ENCODE data around the gene BCAS2. TPM values are rescaled to one million over a fixed set of nuclear protein-coding genes. Genes with fewer than 3 reads are reported as not detected.

The BCAS2 gene
- total RNA-seq, 1 experiment from 2014 or later = 30.7 TPM

DNA sequence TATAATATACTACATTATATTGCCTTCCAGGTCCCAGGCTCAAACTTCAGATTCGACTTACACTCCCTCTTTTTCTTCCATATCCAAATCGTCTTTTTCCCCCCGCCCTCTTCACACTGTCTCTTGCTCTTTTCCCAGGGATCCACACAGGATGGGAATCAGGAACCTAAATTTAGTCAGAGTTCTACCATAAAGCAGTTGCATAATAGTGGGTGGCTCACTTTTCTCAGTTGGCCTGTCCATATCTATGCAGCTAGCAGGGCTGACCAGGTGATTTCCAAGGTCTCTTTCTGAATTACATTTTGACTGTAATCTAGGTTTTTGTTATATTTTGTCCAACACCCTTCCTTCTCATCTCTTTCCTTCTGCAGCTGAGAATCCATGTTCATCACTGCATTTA, 7.7 kb upstream of the BCAS2 start:
- Mint-ChIP-seq H3K27ac (ENCODE audit: unreplicated experiment) (no peak overlapping the region), H3K36me3 (ENCODE audit: insufficient read depth, unreplicated experiment) (no peaks in the 10 kb centered on the region), H3K9me3 (ENCODE audit: low read depth, unreplicated experiment) (no peaks in the 10 kb centered on the region), H3K4me3 (ENCODE audit: low read depth, unreplicated experiment) (no peak overlapping the region), H3K27me3 (ENCODE audit: unreplicated experiment) (no peaks in the 10 kb centered on the region), H3K4me1 (ENCODE audit: low read depth, unreplicated experiment) (peaks cover 10% of the 10 kb centered on the region)
- intact Hi-C loops (cut with micrococcal nuclease; ENCODE audit: unreplicated experiment) = no loop called here
- TF ChIP-seq, protein P1, sequence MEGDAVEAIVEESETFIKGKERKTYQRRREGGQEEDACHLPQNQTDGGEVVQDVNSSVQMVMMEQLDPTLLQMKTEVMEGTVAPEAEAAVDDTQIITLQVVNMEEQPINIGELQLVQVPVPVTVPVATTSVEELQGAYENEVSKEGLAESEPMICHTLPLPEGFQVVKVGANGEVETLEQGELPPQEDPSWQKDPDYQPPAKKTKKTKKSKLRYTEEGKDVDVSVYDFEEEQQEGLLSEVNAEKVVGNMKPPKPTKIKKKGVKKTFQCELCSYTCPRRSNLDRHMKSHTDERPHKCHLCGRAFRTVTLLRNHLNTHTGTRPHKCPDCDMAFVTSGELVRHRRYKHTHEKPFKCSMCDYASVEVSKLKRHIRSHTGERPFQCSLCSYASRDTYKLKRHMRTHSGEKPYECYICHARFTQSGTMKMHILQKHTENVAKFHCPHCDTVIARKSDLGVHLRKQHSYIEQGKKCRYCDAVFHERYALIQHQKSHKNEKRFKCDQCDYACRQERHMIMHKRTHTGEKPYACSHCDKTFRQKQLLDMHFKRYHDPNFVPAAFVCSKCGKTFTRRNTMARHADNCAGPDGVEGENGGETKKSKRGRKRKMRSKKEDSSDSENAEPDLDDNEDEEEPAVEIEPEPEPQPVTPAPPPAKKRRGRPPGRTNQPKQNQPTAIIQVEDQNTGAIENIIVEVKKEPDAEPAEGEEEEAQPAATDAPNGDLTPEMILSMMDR (IDR thresholded peaks at IDR 0.05; ENCODE audit: unreplicated experiment) = no peak
- DNase-seq = no peak
- no TSS peak for BruUV-seq (replicated peaks)
- CTCF ChIA-PET = interaction anchor here (1.0 kb wide), 1 partner anchor 12 kb away, joined by 3 read pairs; no protein-coding TSS in a partner anchor

DNA sequence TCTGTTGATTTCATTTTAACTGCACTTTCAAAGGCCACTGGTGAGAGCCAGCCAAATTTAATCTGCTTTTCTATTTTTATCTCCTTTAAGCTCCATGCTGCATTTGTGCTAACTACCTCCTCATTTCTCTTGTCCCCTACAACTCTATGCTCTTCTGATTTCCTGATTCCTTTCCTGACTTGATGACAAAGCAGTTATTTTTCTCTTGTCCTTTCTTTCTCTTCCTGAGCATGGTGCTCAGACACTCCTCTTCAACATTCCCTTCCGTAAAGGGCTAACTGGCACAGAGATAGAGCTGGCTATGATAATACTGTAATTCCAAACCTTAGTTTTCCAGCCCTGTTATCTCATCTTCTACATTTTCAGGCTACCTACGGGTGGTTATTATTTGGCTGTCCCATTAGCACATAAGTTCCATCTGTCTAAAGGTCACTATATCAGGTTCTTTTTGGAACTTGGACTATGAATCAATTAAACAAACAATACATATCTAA, 6.8 kb upstream of the BCAS2 start:
- CTCF ChIA-PET = no interaction called here
- Mint-ChIP-seq H3K4me1 (ENCODE audit: low read depth, unreplicated experiment) (peaks cover 10% of the 10 kb centered on the region), H3K4me3 (ENCODE audit: low read depth, unreplicated experiment) (no peak overlapping the region), H3K36me3 (ENCODE audit: insufficient read depth, unreplicated experiment) (no peaks in the 10 kb centered on the region), H3K27ac (ENCODE audit: unreplicated experiment) (no peak overlapping the region), H3K9me3 (ENCODE audit: low read depth, unreplicated experiment) (no peaks in the 10 kb centered on the region), H3K27me3 (ENCODE audit: unreplicated experiment) (no peaks in the 10 kb centered on the region)
- intact Hi-C loops (cut with micrococcal nuclease; ENCODE audit: unreplicated experiment) = no loop called here
- no peak for DNase-seq
- no TSS peak for BruUV-seq (replicated peaks)
- TF ChIP-seq, protein P1 (IDR thresholded peaks at IDR 0.05; ENCODE audit: unreplicated experiment) = no peak

DNA sequence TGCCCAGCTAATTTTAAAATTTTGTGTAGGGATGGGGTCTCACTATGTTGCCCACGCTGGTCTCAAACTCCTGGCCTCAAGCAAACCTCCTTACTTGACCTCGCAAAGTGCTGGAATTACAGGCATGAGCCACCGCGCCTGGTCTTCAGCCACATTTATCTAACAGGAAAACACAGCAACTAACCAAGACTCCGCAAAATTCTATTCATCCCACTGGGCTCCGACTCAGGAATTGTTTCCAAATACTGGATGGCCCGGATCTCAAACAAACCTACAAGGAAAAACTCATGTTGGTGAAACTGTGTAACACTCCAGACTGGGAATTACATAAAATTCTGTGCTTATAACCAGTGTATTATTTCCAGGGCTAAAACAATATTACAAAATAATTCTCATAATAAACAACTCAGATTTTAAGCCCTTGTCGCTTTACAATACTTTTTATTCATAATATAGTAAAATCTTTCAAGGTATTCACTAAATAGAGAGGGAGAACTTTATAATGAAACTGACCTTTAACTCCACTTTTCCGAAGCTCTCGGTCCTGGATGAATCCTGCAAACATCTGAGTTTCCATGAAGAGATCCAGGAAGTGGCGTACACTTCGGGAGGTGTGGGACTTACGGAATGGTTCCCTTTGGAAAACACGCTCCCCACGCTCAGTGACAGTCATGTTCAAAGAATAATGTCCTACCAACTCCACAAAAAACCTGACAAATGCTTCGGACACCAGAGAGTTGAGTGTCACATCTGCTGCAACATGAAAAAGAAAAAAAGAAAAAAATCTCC, 6.0 kb upstream of the BCAS2 start:
- H3K27me3 Mint-ChIP-seq (ENCODE audit: unreplicated experiment) = no peaks in the 10 kb centered on the region
- no TSS peak for BruUV-seq (replicated peaks)
- CTCF ChIA-PET = no interaction called here
- no peak overlapping the region for H3K27ac Mint-ChIP-seq (ENCODE audit: unreplicated experiment)
- H3K9me3 Mint-ChIP-seq (ENCODE audit: low read depth, unreplicated experiment) = no peaks in the 10 kb centered on the region
- intact Hi-C loops (cut with micrococcal nuclease; ENCODE audit: unreplicated experiment) = no loop called here
- TF ChIP-seq, protein P1 (IDR thresholded peaks at IDR 0.05; ENCODE audit: unreplicated experiment) = no peak
- H3K4me1 Mint-ChIP-seq (ENCODE audit: low read depth, unreplicated experiment) = peaks cover 13% of the 10 kb centered on the region
- DNase-seq = no peak
- H3K4me3 Mint-ChIP-seq (ENCODE audit: low read depth, unreplicated experiment) = no peak overlapping the region
- peaks cover 2% of the 10 kb centered on the region for H3K36me3 Mint-ChIP-seq (ENCODE audit: insufficient read depth, unreplicated experiment)

DNA sequence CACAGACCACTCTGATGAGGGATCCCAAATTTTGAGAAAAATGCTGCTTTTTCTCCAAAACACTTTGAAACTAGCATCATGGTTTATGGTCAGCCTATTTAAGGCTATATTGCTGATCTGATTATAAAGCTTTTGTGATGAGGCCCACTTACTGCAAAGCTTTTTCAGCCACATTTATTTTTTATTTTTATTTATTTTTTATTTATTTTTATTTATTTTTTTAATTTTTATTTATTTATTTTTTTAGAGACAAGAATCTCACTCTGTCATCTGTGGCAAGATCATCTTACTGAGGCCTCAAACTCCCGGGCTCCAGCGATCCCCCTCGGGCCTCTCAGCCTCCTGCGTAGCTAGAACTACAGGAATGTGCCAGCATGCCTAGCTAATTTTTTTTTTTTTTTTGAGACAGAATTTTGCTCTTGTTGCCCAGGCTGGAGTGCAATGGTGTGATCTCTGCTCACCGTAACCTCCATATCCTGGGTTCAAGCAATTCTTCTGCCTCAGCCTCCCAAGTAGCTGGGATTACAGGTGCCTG, 5.2 kb upstream of the BCAS2 start:
- CTCF ChIA-PET = no interaction called here
- H3K4me3 Mint-ChIP-seq (ENCODE audit: low read depth, unreplicated experiment) = no peak overlapping the region
- intact Hi-C loops (cut with micrococcal nuclease; ENCODE audit: unreplicated experiment) = no loop called here
- peaks cover 20% of the 10 kb centered on the region for H3K4me1 Mint-ChIP-seq (ENCODE audit: low read depth, unreplicated experiment)
- BruUV-seq (replicated peaks) = no TSS peak
- no peaks in the 10 kb centered on the region for H3K9me3 Mint-ChIP-seq (ENCODE audit: low read depth, unreplicated experiment)
- H3K27me3 Mint-ChIP-seq (ENCODE audit: unreplicated experiment) = no peaks in the 10 kb centered on the region
- TF ChIP-seq, protein P1 (IDR thresholded peaks at IDR 0.05; ENCODE audit: unreplicated experiment) = no peak
- no peak for DNase-seq
- H3K36me3 Mint-ChIP-seq (ENCODE audit: insufficient read depth, unreplicated experiment) = peaks cover 10% of the 10 kb centered on the region
- H3K27ac Mint-ChIP-seq (ENCODE audit: unreplicated experiment) = no peak overlapping the region
